ENCODE data around the gene CFAP43. TPM values are rescaled to one million over a fixed set of nuclear protein-coding genes. Genes with fewer than 3 reads are reported as not detected.

Gene CFAP43
- total RNA-seq, 2 experiments from 2014 or later = not detected

- intact Hi-C loops (cut with micrococcal nuclease; ENCODE audit: unreplicated experiment) = no loop called here
- Histone ChIP-seq H3K9me3 (ENCODE audit: low read length) (no peaks in the 10 kb centered on the region), H3K9me2 (ENCODE audit: insufficient read depth, low read length) (no peaks in the 10 kb centered on the region), H3K27ac (ENCODE audit: low read depth, low read length, poor library complexity, severe bottlenecking) (no peak overlapping the region), H3K4me2 (ENCODE audit: low read length) (no peak overlapping the region), H4K20me1 (ENCODE audit: insufficient read depth, low read length) (peaks cover 21% of the 10 kb centered on the region; the same call in 1 of the 2 replicates), H2AFZ (ENCODE audit: low read length) (no peak overlapping the region), H3K36me3 (ENCODE audit: insufficient read depth, low read length) (peaks cover 54% of the 10 kb centered on the region), H3K4me1 (ENCODE audit: insufficient read depth, low read length, poor library complexity, severe bottlenecking) (peaks cover 7% of the 10 kb centered on the region), H3K4me3 (ENCODE audit: low read depth, low read length, poor library complexity, severe bottlenecking) (no peak overlapping the region), H3K79me2 (ENCODE audit: insufficient read depth, low read depth, low read length) (peaks cover 46% of the 10 kb centered on the region; the same call in 1 of the 2 replicates)
- BruUV-seq (replicated peaks) = no TSS peak
- ChIA-PET CTCF (ENCODE audit: unreplicated experiment) (no interaction called here), POLR2A (interaction anchor here (0.6 to 1.3 kb wide), 2 partner anchors 9 to 25 kb away, joined by 3 to 4 read pairs; partner anchors contain the start of gene GSTO2)
- TF ChIP-seq CTCF (conservative IDR thresholded peaks at IDR 0.05; ENCODE audit: low read length) (no peak), EZH2phosphoT487 (IDR thresholded peaks at IDR 0.05; ENCODE audit: borderline replicate concordance, low read depth, low read length) (no peak)
- DNase-seq (ENCODE audit: low spot score) = no peak
These were observed 28.0 kb upstream of the CFAP43 start for GRCh38 chr10:104259999-104260774.

- Histone ChIP-seq H3K36me3 (ENCODE audit: insufficient read depth, low read length) (peaks cover 47% of the 10 kb centered on the region), H3K79me2 (ENCODE audit: insufficient read depth, low read depth, low read length) (peaks cover 40% of the 10 kb centered on the region; the same call in 1 of the 2 replicates)
These were observed 27.3 kb upstream of the CFAP43 start for GRCh38 chr10:104259456-104259855.

More at GRCh38 chr10:104259456-104259855, 27.3 kb upstream of the CFAP43 start:
- Histone ChIP-seq H3K9me3 (ENCODE audit: low read length) (no peaks in the 10 kb centered on the region), H4K20me1 (ENCODE audit: insufficient read depth, low read length) (peaks cover 18% of the 10 kb centered on the region; the same call in 1 of the 2 replicates), H3K27ac (ENCODE audit: low read depth, low read length, poor library complexity, severe bottlenecking) (no peak overlapping the region), H3K4me2 (ENCODE audit: low read length) (no peak overlapping the region), H3K4me1 (ENCODE audit: insufficient read depth, low read length, poor library complexity, severe bottlenecking) (peaks cover 9% of the 10 kb centered on the region), H3K4me3 (ENCODE audit: low read depth, low read length, poor library complexity, severe bottlenecking) (no peak overlapping the region), H3K9me2 (ENCODE audit: insufficient read depth, low read length) (no peaks in the 10 kb centered on the region), H2AFZ (ENCODE audit: low read length) (no peak overlapping the region)
- CTCF ChIA-PET (ENCODE audit: unreplicated experiment) = no interaction called here
- no TSS peak for BruUV-seq (replicated peaks)
- no peak for TF ChIP-seq CTCF (conservative IDR thresholded peaks at IDR 0.05; ENCODE audit: low read length)
- TF ChIP-seq EZH2phosphoT487 (IDR thresholded peaks at IDR 0.05; ENCODE audit: borderline replicate concordance, low read depth, low read length) = no peak
- no peak for DNase-seq (ENCODE audit: low spot score)
- POLR2A ChIA-PET = interaction anchor here (0.6 to 1.3 kb wide), 2 partner anchors 10 to 26 kb away, joined by 3 to 4 read pairs; partner anchors contain the start of gene GSTO2
- intact Hi-C loops (cut with micrococcal nuclease; ENCODE audit: unreplicated experiment) = no loop called here

All from OCI-LY7 (cell line).